HepG2 (cell line): ENCODE results near the gene C9orf50. TPM values are rescaled to one million over a fixed set of nuclear protein-coding genes. Genes with fewer than 3 reads are reported as not detected.

Experiments
- ATAC-seq: fragments of 200-7000 bp; cut with Tn5 transposase; 3 replicates; pipeline ENCODE4 v1.9.1; 2020; ENCODE audit warnings: mild to moderate bottlenecking, moderate library complexity
- BruUV-seq: library from RNA; stranded (reverse); fragments of 400-500 nt; replicated peaks from 2 replicates; lab custom pipeline; 2021; lab: Mats Ljungman, UMichigan
- CTCF ChIA-PET: fragments of 300-600 bp; formaldehyde crosslinking; extraction: SDS; loops from one replicate; lab custom pipeline; 2021; ENCODE audit warnings: low total read pairs, inconsistent platforms, low intra/inter-chr PET ratio; lab: Yijun Ruan, JAX
- POLR2A ChIA-PET: fragments of 350-600 bp; sonication (Branson Sonifier 250); formaldehyde crosslinking; loops from one replicate; lab custom pipeline; 2020; ENCODE audit warnings: antibody characterized with exemption, inconsistent platforms; lab: Yijun Ruan, JAX
- DNase-seq: peaks from one replicate; pipeline ENCODE4 v3.0.0-alpha.2; 2015; ENCODE audit warnings: low spot score
- FAIRE-seq: peaks from 3 replicates; lab custom pipeline; 2011; peaks lifted over from hg19 to GRCh38; lab: Jason Lieb, UNC
- H2AFZ ChIP-seq: one replicate; pipeline ENCODE4 v1.6.1; 2011; ENCODE audit warnings: low read length, inconsistent platforms
- H3K27ac ChIP-seq: fragments of 300-600 bp; 3 replicates; pipeline ENCODE4 v1.8.0; 2011; ENCODE audit warnings: mixed run types, mild to moderate bottlenecking, mixed read lengths, low read length, inconsistent platforms; ENCODE audit not compliant: insufficient read depth; ENCODE audit errors: extremely low read length
- H3K27me3 ChIP-seq, 2 experiments: fragments of 200-600 bp in 1 of 2; 2 replicates in 1 of 2; 3 replicates in 1 of 2; pipeline versions ENCODE4 v1.6.0 to v1.8.0; 2011; ENCODE audit warnings: low read length in 2 of 2, mild to moderate bottlenecking in 2 of 2, moderate library complexity in 2 of 2, inconsistent platforms in 1 of 2; ENCODE audit not compliant: insufficient read depth in 2 of 2, control insufficient read depth in 1 of 2
- H3K36me3 ChIP-seq, 2 experiments: fragments of 200-600 bp in 1 of 2; replicated peaks in 1 of 2; 2 replicates in 1 of 2; 3 replicates in 1 of 2; pipeline versions ENCODE4 v1.5.1 to v1.8.0; 2011; ENCODE audit warnings: low read length in 2 of 2, inconsistent platforms in 1 of 2; ENCODE audit not compliant: insufficient read depth in 2 of 2, control insufficient read depth in 1 of 2
- H3K4me1 ChIP-seq: 2 replicates; pipeline ENCODE4 v1.5.1; 2012; ENCODE audit warnings: low read length, inconsistent platforms; ENCODE audit not compliant: insufficient read depth
- H3K4me2 ChIP-seq: 2 replicates; pipeline ENCODE4 v1.6.0; 2011; ENCODE audit warnings: low read depth, low read length, inconsistent platforms
- H3K4me3 ChIP-seq, 3 experiments: fragments of 200-600 bp in 1 of 3; sonication (generic), shearing (Covaris generic) in 1 of 3; replicated peaks in 1 of 3; 2 replicates each; pipeline ENCODE4 v1.5.1; 2011 to 2016; ENCODE audit warnings: low read length in 3 of 3, inconsistent platforms in 2 of 3, low read depth in 2 of 3, mild to moderate bottlenecking in 2 of 3, control low read depth in 1 of 3, mixed read lengths in 1 of 3; ENCODE audit not compliant: insufficient read depth in 1 of 3
- H3K79me2 ChIP-seq: one replicate; pipeline ENCODE4 v1.6.1; 2011; ENCODE audit warnings: low read length, inconsistent platforms; ENCODE audit not compliant: insufficient read depth
- H3K9ac ChIP-seq: 2 replicates; pipeline ENCODE4 v1.6.0; 2011; ENCODE audit warnings: mild to moderate bottlenecking, low read depth, low read length, inconsistent platforms; ENCODE audit not compliant: insufficient read depth
- H3K9me3 ChIP-seq: 2 replicates; pipeline ENCODE4 v1.5.1; 2012; ENCODE audit warnings: mild to moderate bottlenecking, low read length
- H4K20me1 ChIP-seq: 2 replicates; pipeline ENCODE4 v1.6.0; 2011; ENCODE audit warnings: inconsistent platforms, mild to moderate bottlenecking, low read length, moderate library complexity; ENCODE audit not compliant: insufficient read depth
- NFRKB ChIP-seq: fragments of 450-650 bp; IDR thresholded peaks from 2 replicates; pipeline ENCODE4 v1.6.1; 2017
- SIX4 ChIP-seq: sonication (generic); formaldehyde crosslinking; IDR thresholded peaks from 2 replicates; pipeline ENCODE4 v1.4.0; 2020; ENCODE audit warnings: missing genetic modification reagents
- STAG1 ChIP-seq: sonication (generic); formaldehyde crosslinking; IDR thresholded peaks from 2 replicates; pipeline ENCODE4 v1.4.0; 2020; ENCODE audit warnings: missing genetic modification reagents
- THAP11 ChIP-seq: IDR thresholded peaks from 2 replicates; pipeline ENCODE4 v1.6.1; 2016; ENCODE audit warnings: missing biosample characterization, missing genetic modification reagents
- ZNF235 ChIP-seq: sonication (generic); formaldehyde crosslinking; IDR thresholded peaks from 2 replicates; pipeline ENCODE4 v1.8.1; 2023; ENCODE audit warnings: mild to moderate bottlenecking, missing genetic modification reagents, borderline replicate concordance
- ZNF629 ChIP-seq: sonication (generic); formaldehyde crosslinking; conservative IDR thresholded peaks from 2 replicates; pipeline ENCODE4 v1.5.0; 2020; ENCODE audit warnings: missing genetic modification reagents
- ZNF772 ChIP-seq: sonication (generic); formaldehyde crosslinking; IDR thresholded peaks from 2 replicates; pipeline ENCODE4 v1.5.0; 2020; ENCODE audit warnings: mild to moderate bottlenecking, missing genetic modification reagents
- WGBS: methylation state at CpG from one replicate; pipeline ENCODE4 v1.1.6; 2017; ENCODE audit warnings: low lambda C conversion rate; 5-methylcytosine and 5-hydroxymethylcytosine counted together
- in situ Hi-C: cut with HindIII; loops from 2 replicates; pipeline ENCODE4 v1.10.0; 2017; ENCODE audit warnings: low pct_unique_long_range_greater_than_20kb; ENCODE audit not compliant: extremely low pct_ligation_motif_present
- intact Hi-C: fragments of 100-400 bp; cut with micrococcal nuclease; formaldehyde crosslinking; loops from one replicate; pipeline ENCODE4 v1.10.0; 2022; ENCODE audit not compliant: unreplicated experiment
- polyA plus RNA-seq, 8 experiments: library from polyadenylated mRNA; depleted of rRNA in 3 of 8; stranded (reverse) in 7 of 8; unstranded in 1 of 8; fragments of >200 nt; fragmentation: Illumina TruSeq in 4 of 8; extraction: Trizol in 4 of 8; gene quantifications; 2 replicates each; pipeline versions ENCODE4 v1.2.1 to v1.2.3, GENCODE V29; 2011 to 2016; ENCODE audit warnings: low read depth in 4 of 8, missing spikeins in 1 of 8, mixed read lengths in 1 of 8; ENCODE audit not compliant: insufficient read depth in 1 of 8
- total RNA-seq, 5 experiments: library from RNA; depleted of rRNA; stranded (reverse); fragments of >200 nt; fragmentation: Illumina TruSeq; extraction: Trizol; gene quantifications; 2 replicates each; pipeline ENCODE4 v1.2.3, GENCODE V29; 2016; ENCODE audit warnings: low read depth in 1 of 5
- TF ChIP-seq, protein P1 (sequence below): sonication (generic); formaldehyde crosslinking; conservative IDR thresholded peaks from 2 replicates; pipeline ENCODE4 v1.5.0; 2020; ENCODE audit warnings: missing genetic modification reagents
- TF ChIP-seq, protein P2 (sequence below): sonication (generic); formaldehyde crosslinking; IDR thresholded peaks from 2 replicates; pipeline ENCODE4 v1.9.0; 2022; ENCODE audit warnings: missing genetic modification reagents, mild to moderate bottlenecking, borderline replicate concordance
- TF ChIP-seq, protein P3 (sequence below): sonication (generic); formaldehyde crosslinking; IDR thresholded peaks from 2 replicates; pipeline ENCODE4 v1.4.0; 2020; ENCODE audit warnings: missing genetic modification reagents, borderline replicate concordance
- TF ChIP-seq, protein P4 (sequence below): sonication (generic); formaldehyde crosslinking; IDR thresholded peaks from 2 replicates; pipeline ENCODE4 v1.5.0; 2020; ENCODE audit warnings: mild to moderate bottlenecking, missing genetic modification reagents
- TF ChIP-seq, protein P5 (sequence below): sonication (generic); formaldehyde crosslinking; IDR thresholded peaks from 2 replicates; pipeline ENCODE4 v1.8.1; 2023; ENCODE audit warnings: mild to moderate bottlenecking, missing genetic modification reagents

C9orf50 gene
- total and polyA plus RNA-seq, 2 of the 13 experiments (the other 11 are each of a cell fraction or from before 2014, with no cell fraction given): not detected

DNA sequence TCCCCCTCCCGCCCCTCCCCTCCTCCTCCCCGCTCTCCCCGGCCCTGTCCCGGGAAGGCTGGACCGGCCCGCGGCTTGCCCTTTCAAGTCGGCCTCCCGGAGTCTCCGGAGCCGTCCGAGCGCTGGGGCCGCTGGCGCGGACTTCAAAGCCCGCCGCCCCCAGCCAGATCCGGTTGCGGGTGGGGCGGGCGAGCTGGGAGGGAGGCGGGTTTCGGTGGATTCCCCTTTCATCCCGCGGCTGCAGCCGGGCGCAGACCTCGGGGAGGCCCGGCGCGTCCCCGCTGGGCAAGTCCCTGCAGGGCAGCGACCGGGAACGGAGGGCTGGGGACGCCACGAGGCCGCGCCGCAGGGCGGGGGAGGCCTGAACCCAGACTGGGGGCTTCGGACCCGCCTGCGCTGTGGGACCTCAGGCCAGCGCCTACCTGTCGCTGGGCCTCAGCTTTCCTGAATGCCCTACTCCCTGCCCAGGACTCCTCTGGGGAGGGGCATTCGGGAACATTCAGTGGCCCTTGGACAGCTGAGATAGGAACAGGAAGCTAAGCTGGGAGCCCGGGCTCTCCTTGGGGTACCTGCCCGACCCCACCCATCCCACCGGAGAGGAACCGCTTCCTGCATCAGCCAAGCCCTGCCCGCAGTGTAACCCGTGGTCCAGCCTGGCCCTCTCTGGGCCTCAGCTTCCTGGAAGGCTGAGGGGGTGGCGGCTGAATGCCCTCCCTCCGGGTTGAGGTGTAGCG, 23.4 kb downstream of the C9orf50 start:
- H3K4me2 ChIP-seq: peak overlapping the region; percentile 85
- no peaks in the 10 kb centered on the region for H3K9me3 ChIP-seq
- H4K20me1 ChIP-seq: no peaks in the 10 kb centered on the region
- BruUV-seq: no TSS peak
- peak overlapping the region; percentile 92 for H3K9ac ChIP-seq
- WGBS: 2% methylated on average over 19 of the region's 57 CpGs
- H3K27me3 ChIP-seq: no peaks in the 10 kb centered on the region
- H3K27ac ChIP-seq: peak overlapping the region; percentile 99
- ChIA-PET POLR2A (interaction anchor here (0.7 to 4.5 kb wide), 27 partner anchors 10 to 457 kb away, joined by 3 to 110 read pairs (median 10); partner anchors contain the start of genes C9orf50, IER5L and NTMT1), CTCF (no interaction called here)
- intact Hi-C loops: loop anchor here (2.0 kb wide), 1 partner anchor 29 kb away; no protein-coding TSS in a partner anchor
- peak overlapping the region; percentile 15 to 76 (median 47); a peak in 5 of 6 replicates for H3K4me3 ChIP-seq
- no peaks in the 10 kb centered on the region for H3K36me3 ChIP-seq
- no peaks in the 10 kb centered on the region for H3K79me2 ChIP-seq
- in situ Hi-C loops: no loop called here
- peaks cover 85% of the 10 kb centered on the region for H3K4me1 ChIP-seq
- DNase-seq: peak; percentile 93
- ATAC-seq: peak; percentile 80
- FAIRE-seq: peak; percentile 55
- no peak overlapping the region for H2AFZ ChIP-seq
- TF ChIP-seq SIX4 (CRISPR knock-in tag) (peak; percentile 90), STAG1 (CRISPR knock-in tag) (peak; percentile 25), NFRKB (no peak), ZNF235 (CRISPR knock-in tag) (peak; percentile 66; the same call in 1 of the 2 replicates), ZNF629 (CRISPR knock-in tag) (peak; percentile 33; the same call in 1 of the 2 replicates), THAP11 (CRISPR knock-in tag) (peak; percentile 80), ZNF772 (CRISPR knock-in tag) (peak; percentile 90)
- TF ChIP-seq, protein P1, sequence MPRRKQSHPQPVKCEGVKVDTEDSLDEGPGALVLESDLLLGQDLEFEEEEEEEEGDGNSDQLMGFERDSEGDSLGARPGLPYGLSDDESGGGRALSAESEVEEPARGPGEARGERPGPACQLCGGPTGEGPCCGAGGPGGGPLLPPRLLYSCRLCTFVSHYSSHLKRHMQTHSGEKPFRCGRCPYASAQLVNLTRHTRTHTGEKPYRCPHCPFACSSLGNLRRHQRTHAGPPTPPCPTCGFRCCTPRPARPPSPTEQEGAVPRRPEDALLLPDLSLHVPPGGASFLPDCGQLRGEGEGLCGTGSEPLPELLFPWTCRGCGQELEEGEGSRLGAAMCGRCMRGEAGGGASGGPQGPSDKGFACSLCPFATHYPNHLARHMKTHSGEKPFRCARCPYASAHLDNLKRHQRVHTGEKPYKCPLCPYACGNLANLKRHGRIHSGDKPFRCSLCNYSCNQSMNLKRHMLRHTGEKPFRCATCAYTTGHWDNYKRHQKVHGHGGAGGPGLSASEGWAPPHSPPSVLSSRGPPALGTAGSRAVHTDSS (CRISPR knock-in tag): no peak
- TF ChIP-seq, protein P2, sequence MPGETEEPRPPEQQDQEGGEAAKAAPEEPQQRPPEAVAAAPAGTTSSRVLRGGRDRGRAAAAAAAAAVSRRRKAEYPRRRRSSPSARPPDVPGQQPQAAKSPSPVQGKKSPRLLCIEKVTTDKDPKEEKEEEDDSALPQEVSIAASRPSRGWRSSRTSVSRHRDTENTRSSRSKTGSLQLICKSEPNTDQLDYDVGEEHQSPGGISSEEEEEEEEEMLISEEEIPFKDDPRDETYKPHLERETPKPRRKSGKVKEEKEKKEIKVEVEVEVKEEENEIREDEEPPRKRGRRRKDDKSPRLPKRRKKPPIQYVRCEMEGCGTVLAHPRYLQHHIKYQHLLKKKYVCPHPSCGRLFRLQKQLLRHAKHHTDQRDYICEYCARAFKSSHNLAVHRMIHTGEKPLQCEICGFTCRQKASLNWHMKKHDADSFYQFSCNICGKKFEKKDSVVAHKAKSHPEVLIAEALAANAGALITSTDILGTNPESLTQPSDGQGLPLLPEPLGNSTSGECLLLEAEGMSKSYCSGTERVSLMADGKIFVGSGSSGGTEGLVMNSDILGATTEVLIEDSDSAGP (CRISPR knock-in tag): peak; percentile 84; the same call in 1 of the 2 replicates
- TF ChIP-seq, protein P3, sequence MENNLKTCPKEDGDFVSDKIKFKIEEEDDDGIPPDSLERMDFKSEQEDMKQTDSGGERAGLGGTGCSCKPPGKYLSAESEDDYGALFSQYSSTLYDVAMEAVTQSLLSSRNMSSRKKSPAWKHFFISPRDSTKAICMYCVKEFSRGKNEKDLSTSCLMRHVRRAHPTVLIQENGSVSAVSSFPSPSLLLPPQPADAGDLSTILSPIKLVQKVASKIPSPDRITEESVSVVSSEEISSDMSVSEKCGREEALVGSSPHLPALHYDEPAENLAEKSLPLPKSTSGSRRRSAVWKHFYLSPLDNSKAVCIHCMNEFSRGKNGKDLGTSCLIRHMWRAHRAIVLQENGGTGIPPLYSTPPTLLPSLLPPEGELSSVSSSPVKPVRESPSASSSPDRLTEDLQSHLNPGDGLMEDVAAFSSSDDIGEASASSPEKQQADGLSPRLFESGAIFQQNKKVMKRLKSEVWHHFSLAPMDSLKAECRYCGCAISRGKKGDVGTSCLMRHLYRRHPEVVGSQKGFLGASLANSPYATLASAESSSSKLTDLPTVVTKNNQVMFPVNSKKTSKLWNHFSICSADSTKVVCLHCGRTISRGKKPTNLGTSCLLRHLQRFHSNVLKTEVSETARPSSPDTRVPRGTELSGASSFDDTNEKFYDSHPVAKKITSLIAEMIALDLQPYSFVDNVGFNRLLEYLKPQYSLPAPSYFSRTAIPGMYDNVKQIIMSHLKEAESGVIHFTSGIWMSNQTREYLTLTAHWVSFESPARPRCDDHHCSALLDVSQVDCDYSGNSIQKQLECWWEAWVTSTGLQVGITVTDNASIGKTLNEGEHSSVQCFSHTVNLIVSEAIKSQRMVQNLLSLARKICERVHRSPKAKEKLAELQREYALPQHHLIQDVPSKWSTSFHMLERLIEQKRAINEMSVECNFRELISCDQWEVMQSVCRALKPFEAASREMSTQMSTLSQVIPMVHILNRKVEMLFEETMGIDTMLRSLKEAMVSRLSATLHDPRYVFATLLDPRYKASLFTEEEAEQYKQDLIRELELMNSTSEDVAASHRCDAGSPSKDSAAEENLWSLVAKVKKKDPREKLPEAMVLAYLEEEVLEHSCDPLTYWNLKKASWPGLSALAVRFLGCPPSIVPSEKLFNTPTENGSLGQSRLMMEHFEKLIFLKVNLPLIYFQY (CRISPR knock-in tag): peak; percentile 98
- TF ChIP-seq, protein P4, sequence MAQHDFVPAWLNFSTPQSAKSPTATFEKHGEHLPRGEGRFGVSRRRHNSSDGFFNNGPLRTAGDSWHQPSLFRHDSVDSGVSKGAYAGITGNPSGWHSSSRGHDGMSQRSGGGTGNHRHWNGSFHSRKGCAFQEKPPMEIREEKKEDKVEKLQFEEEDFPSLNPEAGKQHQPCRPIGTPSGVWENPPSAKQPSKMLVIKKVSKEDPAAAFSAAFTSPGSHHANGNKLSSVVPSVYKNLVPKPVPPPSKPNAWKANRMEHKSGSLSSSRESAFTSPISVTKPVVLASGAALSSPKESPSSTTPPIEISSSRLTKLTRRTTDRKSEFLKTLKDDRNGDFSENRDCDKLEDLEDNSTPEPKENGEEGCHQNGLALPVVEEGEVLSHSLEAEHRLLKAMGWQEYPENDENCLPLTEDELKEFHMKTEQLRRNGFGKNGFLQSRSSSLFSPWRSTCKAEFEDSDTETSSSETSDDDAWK: no peak
- TF ChIP-seq, protein P5, sequence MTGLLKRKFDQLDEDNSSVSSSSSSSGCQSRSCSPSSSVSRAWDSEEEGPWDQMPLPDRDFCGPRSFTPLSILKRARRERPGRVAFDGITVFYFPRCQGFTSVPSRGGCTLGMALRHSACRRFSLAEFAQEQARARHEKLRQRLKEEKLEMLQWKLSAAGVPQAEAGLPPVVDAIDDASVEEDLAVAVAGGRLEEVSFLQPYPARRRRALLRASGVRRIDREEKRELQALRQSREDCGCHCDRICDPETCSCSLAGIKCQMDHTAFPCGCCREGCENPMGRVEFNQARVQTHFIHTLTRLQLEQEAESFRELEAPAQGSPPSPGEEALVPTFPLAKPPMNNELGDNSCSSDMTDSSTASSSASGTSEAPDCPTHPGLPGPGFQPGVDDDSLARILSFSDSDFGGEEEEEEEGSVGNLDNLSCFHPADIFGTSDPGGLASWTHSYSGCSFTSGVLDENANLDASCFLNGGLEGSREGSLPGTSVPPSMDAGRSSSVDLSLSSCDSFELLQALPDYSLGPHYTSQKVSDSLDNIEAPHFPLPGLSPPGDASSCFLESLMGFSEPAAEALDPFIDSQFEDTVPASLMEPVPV (CRISPR knock-in tag): peak; percentile 83; the same call in 1 of the 2 replicates
